Umbilical cord (tissue), 2 donors: ENCODE data around the gene TCEA2. TPM values are rescaled to one million over a fixed set of nuclear protein-coding genes. Genes with fewer than 3 reads are reported as not detected.
A peak's percentile ranks its signal among the peaks of the same experiment; 100 is the strongest.

Experiments used
- DNase-seq: peaks from one replicate; pipeline ENCODE4 v3.0.0-alpha.2; 2015; ENCODE audit warnings: low spot score
- total RNA-seq: library from RNA; depleted of rRNA; stranded (reverse); fragments of >200 nt; gene quantifications from one replicate; pipeline ENCODE4 v1.2.3, GENCODE V29; 2014; ENCODE audit warnings: low replicate concordance; ENCODE audit not compliant: insufficient read depth

TCEA2 gene
- 20.9 TPM for total RNA-seq

DNA sequence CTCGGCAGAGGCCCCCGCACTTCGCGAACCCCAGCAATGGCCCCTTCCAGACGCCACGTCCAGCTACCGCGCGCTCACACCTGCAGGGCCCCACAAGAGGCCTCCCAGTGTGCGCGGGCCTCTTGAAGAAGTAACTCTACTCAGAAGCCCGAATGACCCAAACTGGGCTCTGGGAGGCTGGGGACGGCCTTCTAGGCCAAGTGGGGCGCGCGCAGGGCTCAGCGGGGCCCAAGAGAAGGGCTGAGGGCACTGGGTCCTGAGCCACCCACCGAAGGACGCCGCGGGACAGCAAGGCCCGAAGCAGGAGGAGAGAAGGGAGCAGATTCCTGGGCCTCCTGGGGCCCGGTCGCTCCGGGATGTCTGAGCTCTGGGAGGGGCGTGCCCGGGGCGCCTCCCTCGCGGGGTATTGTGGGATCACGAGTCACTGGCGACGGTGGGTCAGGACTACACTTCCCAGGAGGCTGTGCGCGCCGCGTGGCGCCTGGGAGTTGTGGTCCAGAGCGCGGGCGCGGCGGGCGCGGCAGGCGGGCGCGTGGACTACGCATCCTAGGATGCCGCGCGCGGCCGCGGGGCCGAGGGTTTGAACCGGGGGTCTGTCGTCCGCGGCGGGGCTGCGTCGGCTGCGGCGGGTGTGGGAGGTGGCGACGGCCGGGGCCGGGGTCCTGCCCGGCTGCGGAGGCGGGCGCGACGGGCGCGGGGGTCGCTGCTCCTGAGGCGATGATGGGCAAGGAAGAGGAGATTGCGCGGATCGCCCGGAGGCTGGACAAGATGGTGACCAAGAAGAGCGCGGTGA, at the start of gene TCEA2:
Gene TCEA2 (plus strand): TSS at position 603 of the 793 bp plus-strand sequence. CDS start 115 bp downstream, at position 718.
- DNase-seq = peak; percentile 98

DNA sequence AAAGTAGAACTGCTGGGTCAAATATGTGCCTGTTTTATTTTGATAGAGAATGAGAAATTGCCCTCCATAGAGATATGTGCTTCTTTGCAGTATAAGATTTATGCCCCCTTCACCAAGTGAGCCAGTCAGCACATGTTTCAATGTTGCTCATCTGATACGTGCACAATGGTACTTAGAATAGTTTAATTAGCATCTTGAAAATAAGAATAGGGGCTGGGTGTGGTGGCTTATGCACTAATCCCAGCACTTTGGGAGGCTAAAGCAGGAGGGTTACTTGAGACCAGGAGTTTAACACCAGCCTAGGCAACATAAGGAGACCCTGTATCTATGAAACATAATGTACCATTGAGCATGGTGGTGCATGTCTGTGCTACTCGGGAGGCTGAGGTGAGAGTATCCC, 47.4 kb upstream of the TCEA2 start:
- no peak for DNase-seq

DNA sequence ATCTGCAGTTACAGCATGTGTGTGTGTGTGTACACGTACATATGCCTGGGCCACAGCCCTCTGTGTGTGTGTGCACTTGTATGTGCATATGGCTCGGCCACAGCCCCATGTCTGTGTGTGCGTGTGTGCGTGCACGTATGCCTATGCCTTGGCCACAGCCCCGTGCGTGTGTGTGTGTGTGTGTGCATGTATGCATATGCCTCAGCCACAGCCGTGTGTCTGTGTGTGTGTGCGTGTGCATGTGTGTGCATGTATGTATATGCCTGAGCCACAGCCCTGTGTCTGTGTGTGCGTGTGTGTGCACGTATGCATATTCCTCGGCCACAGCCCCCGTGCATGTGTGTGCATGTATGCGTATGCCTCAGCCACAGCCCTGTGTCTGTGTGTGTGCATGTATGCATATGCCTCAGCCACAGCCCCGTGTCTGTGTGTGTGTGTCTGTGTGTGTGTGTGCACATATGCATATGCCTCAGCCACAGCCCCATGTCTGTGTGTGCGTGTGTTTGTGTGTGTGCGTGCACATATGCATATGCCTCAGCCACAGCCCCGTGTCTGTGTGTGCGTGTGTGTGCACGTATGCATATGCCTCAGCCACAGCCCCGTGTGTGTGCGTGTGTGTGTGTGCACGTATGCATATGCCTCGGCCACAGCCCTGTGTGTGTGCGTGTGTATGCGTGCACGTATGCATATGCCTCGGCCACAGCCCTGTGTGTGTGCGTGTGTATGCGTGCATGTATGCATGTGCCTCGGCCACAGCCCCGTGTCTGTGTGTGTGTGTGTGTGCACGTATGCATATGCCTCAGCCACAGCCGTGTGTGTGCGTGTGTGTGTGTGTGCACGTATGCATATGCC, 41.6 kb upstream of the TCEA2 start:
- no peak for DNase-seq

DNA sequence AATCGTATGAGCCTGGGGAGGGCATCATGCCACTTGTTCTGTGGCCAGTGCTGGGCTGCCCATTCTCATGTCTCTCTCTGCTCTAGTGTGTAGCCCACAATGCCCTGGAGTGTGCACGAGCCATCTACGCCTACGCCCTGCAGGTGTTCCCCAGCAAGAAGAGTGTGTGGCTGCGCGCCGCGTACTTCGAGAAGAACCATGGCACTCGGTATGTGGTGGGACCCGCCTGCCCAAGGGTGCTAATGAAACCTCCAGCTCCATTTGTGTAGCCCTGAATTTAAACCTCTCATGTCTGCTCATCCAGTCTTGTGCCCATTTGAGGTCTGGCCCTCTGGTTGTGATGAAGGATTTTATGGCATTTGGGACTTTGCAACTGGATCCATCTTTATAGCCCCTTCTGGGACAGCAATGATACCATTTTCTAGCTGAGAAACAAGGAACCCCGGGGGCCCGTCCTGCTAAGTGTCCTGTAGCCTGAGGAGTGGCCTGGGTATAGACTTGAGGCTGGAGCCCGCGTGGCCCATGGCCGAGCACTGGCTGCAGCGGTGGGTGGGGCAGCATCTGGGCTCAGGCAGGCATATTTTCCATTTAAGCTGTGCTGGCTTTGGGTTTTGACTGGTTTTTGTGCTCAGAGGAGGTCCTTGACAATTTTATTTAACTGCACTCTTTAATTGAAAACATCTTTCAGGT, 40.2 kb upstream of the TCEA2 start:
- no peak for DNase-seq

GRCh38 chr20:64023361-64024140, 39.4 kb upstream of the TCEA2 start:
- DNase-seq = no peak

GRCh38 chr20:64024141-64024990, 38.6 kb upstream of the TCEA2 start:
- no peak for DNase-seq

- no peak for DNase-seq
Measured at GRCh38 chr20:64025101-64025825, 37.7 kb upstream of the TCEA2 start.

DNA sequence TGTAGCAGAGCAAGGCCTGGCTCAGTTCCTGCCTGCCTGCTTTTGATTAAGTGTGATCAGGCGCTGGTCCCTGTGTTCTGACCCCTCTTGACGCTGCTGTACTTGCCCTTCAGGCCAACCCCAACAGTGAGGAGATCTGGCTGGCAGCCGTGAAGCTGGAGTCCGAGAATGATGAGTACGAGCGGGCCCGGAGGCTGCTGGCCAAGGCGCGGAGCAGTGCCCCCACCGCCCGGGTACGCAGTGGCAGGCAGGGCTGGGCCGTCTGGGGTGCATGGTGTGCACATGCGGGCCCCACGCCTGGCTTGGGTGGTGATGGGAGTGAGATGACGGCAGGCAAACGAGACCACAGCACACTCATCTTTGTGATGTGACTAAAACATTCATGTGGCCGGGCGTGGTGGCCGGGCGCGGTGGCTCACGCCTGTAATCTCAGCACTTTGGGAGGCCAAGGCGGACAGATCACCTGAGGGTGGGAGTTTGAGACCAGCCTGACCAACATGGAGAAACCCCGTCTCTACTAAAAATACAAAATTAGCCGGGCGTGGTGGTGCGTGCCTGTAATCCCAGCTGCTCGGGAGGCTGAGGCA, 37.1 kb upstream of the TCEA2 start:
- DNase-seq = no peak

- DNase-seq = no peak
Measured at GRCh38 chr20:64027981-64028685, 34.9 kb upstream of the TCEA2 start.

DNA sequence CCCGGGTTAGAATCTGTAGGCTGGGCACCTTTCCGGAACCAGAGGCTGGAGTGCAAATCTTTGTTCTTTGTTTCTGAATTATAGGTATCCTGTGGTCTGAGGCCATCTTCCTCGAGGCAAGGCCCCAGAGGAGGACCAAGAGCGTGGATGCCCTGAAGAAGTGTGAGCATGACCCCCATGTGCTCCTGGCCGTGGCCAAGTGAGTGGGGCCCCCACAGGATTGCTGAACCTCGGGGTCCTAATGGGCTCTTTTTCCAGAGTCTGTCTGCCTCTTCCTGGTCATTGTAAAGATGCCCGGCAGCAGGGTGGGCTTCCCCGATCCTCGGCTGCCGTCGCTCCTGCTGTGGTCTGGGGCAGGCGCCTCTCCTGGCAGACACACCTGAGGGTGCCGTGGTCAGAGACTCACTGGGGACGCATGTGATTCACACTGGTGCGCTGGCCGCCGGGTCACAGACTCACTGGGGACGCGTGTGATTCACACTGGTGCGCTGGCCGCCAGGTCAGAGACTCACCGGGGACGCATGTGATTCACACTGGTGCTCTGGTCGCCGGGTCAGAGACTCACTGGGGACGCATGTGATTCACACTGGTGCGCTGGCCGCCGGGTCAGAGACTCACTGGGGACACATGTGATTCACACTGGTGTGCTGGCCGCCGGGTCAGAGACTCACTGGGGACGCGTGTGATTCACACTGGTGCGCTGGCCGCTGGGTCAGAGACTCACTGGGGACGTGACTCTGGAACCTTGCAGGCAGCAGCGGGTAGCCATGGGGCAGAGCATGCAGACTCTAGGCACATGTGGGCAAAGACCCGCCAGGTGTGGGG, 33.5 kb upstream of the TCEA2 start:
- DNase-seq = no peak

DNA sequence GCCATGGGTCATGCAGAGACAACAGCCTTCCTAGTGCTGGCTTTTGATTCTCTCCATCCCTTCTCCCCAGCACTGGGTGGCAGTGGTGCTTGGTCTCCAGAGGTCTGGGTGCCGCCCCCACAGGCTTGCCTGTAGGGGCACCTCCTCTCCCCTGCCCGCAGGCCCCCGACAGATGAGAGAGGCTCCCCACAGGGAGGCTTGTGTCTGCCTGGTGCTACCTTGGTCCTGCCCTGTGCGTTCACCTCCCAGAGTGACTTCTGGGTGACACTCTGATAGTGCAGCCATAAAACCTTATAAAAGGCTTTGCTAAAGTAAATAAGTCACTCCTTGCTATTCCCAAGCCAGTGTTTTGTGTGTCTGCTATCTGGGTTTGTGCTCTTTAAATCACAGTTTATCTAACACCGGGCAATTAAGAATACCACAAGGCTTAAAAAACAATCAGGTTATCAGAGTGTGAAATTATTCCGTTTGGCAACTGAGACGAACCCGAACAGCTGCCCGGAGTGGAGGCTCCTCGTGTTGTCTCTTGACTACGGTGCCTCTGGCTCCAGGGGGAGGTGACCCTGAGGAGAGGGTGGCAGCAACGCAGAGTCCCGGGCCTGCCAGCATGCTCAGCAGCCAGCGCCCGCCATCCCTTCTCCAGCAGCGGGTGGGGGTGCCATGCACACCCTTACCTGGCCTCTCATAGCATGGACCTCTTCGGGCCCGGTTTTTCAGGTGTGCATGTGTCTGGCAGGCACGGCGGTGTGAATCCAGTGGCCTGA, 32.4 kb upstream of the TCEA2 start:
- DNase-seq = no peak

DNA sequence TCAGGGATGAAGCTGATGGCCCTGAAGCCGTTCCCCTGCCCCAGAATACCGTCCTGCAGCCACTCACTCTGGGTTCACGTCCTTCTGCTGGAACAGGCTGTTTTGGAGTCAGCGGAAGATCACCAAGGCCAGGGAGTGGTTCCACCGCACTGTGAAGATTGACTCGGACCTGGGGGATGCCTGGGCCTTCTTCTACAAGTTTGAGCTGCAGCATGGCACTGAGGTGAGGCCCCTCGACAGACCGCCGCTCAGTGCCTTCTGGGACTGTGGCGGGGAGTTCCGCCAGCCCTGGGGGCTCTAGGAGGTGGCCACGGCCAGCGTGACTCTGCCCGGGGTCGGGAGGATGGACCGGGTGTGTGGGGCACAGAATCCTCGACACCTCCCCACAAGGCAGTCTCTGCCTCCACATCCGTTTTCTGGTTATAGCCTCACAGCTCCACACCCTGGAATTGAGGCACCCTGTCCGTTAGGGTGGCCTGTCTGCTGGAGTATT, 31.1 kb upstream of the TCEA2 start:
- DNase-seq = no peak

- no peak for DNase-seq
Measured at GRCh38 chr20:64032706-64033624, 30.0 kb upstream of the TCEA2 start.

DNA sequence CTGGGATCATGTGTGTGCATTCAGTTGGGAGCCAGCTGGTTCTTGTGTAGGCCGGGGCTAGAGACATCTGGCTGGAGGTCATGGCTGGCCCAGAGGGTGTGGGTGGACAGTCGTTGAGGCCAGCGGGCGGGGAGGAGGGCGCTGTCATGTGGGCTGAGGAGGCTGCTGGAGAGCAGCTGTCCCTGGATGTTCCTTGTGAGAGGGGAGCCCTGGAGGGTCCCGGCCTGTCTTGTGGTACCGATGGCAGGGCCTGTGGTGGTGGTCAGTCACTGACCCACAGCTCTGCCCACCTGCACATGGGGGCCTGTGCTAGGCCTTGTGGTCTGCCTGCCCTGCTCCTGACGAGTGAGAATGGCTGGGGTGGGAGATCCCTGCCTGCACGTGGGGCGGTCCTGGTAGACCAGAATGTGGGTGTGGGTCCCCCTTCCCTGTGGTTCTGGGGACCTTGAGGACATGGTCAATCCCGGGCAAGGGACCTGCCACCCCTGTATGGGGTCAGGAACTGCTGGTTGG, 29.0 kb upstream of the TCEA2 start:
- no peak for DNase-seq
